ENCODE results near the gene KDELR1. TPM values are rescaled to one million over a fixed set of nuclear protein-coding genes. Genes with fewer than 3 reads are reported as not detected.

KDELR1 gene
- total and polyA plus RNA-seq, 3 donors from 2014 or later, result 149 to 187 (median 155) TPM

DNA sequence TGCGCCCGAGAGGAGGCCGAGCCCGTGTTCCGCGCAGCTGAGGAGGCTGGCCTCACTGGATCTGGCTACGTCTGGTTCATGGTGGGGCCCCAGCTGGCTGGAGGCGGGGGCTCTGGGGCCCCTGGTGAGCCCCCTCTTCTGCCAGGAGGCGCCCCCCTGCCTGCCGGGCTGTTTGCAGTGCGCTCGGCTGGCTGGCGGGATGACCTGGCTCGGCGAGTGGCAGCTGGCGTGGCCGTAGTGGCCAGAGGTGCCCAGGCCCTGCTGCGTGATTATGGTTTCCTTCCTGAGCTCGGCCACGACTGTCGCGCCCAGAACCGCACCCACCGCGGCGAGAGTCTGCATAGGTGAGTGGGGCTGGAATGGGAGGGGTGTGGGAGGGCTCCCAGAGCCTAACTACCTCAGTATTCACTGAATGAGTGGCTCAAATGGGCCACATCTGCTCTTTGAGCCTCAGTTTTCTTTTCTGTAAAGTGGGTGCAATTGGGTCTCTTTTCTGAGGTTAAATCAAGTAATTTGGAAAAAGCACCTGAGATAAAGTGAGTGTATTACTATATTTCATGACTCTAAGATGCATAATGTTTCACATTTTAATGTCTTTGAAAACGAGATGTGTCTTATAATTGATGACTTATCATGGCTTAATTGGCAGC, 13.8 kb upstream of the KDELR1 start:
- DNase-seq, result no peak

DNA sequence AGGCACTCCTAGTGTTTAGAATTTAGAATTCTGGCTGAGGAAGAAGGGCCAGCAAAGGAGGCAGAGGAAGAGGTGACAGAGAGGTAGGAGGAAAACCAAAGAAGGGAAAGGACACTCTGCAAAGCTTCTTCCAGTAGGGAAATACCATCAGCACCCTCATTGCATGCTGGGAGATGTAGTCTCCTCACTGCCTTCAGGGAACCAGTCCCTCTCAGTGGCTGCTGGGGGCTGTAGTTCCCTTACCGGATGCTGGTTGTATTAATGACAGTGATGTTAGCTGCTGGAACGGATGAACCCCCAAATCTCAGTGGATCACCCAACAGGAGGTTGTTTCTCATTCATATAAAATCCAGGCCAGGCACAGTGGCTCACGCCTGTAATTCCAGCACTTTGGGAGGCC, 12.3 kb upstream of the KDELR1 start:
- Histone ChIP-seq H3K36me3 (ENCODE audit: low read depth, missing control alignments) (no peaks in the 10 kb centered on the region), H3K27ac (no peak overlapping the region), H3K4me3 (no peak overlapping the region), H3K9me3 (no peaks in the 10 kb centered on the region), H3K27me3 (no peaks in the 10 kb centered on the region), H3K4me1 (no peaks in the 10 kb centered on the region)
- DNase-seq, result peak; percentile 79
- intact Hi-C loops (cut with DNase I; ENCODE audit: low total_unique reads), result no loop called here
- 51 to 60% methylated on average over 1 to 3 of the region's 3 CpGs for WGBS, 2 donors
- TF ChIP-seq, protein P1, sequence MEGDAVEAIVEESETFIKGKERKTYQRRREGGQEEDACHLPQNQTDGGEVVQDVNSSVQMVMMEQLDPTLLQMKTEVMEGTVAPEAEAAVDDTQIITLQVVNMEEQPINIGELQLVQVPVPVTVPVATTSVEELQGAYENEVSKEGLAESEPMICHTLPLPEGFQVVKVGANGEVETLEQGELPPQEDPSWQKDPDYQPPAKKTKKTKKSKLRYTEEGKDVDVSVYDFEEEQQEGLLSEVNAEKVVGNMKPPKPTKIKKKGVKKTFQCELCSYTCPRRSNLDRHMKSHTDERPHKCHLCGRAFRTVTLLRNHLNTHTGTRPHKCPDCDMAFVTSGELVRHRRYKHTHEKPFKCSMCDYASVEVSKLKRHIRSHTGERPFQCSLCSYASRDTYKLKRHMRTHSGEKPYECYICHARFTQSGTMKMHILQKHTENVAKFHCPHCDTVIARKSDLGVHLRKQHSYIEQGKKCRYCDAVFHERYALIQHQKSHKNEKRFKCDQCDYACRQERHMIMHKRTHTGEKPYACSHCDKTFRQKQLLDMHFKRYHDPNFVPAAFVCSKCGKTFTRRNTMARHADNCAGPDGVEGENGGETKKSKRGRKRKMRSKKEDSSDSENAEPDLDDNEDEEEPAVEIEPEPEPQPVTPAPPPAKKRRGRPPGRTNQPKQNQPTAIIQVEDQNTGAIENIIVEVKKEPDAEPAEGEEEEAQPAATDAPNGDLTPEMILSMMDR (IDR thresholded peaks at IDR 0.05), result no peak
- TF ChIP-seq POLR2A (IDR thresholded peaks at IDR 0.05), result no peak

More for the DNA sequence above, 13.8 kb upstream of the KDELR1 start:
- no peaks in the 10 kb centered on the region for H3K36me3 ChIP-seq (ENCODE audit: low read depth, missing control alignments)
- no peak overlapping the region for H3K4me3 ChIP-seq
- TF ChIP-seq POLR2A (IDR thresholded peaks at IDR 0.05), result no peak
- TF ChIP-seq, protein P1 (IDR thresholded peaks at IDR 0.05), result no peak
- no peaks in the 10 kb centered on the region for H3K9me3 ChIP-seq
- 65 to 74% methylated on average over 1 to 27 of the region's 27 CpGs for WGBS, 2 donors
- intact Hi-C loops (cut with DNase I; ENCODE audit: low total_unique reads), result no loop called here
- no peaks in the 10 kb centered on the region for H3K4me1 ChIP-seq
- no peak overlapping the region for H3K27ac ChIP-seq
- H3K27me3 ChIP-seq, result no peaks in the 10 kb centered on the region

DNA sequence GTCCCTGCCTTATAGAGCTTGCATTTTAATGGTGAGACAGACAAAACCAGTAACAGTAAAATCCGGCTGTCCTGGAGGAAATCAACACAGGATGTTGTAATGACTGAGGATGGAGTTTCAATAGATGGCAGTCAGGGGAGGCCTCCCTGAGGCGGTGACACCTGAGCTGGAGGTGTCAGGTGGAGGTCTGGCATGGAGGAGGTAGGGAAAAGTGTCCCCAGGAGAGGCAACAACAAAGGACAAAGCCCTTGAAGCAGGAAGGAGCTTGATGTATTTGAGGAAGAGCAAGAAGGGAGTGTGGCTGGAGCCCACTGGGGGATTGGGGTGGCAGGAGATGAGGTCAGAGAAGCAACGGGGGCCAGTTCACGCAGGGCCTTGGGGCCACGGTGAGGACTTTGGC, 9.9 kb upstream of the KDELR1 start:
- H3K4me3 ChIP-seq, result no peak overlapping the region
- no peak overlapping the region for H3K27ac ChIP-seq
- intact Hi-C loops (cut with DNase I; ENCODE audit: low total_unique reads), result no loop called here
- DNase-seq, result no peak
- H3K36me3 ChIP-seq (ENCODE audit: low read depth, missing control alignments), result no peaks in the 10 kb centered on the region
- H3K9me3 ChIP-seq, result no peaks in the 10 kb centered on the region
- H3K4me1 ChIP-seq, result no peaks in the 10 kb centered on the region
- no peaks in the 10 kb centered on the region for H3K27me3 ChIP-seq
- 78 to 79% methylated on average over 5 of the region's 5 CpGs for WGBS, 2 donors
- no peak for TF ChIP-seq POLR2A (IDR thresholded peaks at IDR 0.05)
- TF ChIP-seq, protein P1 (IDR thresholded peaks at IDR 0.05), result no peak

DNA sequence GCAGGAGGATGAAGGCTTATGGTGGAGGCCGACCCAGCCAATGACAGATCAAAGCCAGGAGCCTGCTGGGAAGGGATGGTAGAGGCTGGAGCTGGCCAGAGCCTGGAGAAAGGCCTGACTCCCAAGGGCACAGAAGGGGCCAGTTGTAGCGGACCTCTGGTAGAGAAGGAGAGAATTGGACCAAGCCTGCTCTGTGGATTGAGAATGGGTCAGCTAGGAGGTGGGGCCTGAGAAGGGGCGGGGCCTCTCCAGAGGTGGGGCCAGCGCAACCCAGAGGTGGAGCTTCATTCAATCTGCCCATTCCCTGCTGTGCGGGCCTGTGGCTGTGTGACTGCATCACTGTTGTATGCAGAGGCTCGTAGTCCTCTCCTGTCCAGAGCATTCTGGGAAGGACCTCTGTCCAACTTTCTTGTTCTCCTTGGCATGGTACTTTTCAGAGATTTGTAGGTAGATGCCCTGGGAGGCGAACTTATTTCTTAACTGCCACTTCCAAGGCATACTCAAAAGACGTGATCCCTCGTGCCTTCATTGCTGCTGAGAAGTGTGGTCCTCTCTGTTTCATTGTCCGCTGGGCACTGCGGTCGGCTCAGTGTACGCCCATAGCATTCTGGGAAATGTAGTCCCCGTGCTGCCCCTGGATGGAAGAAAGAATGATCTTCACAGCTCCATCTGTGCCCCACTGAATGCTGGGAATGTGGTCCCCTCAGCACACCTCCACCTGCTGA, 8.8 kb upstream of the KDELR1 start:
- H3K27ac ChIP-seq, result no peak overlapping the region
- H3K27me3 ChIP-seq, result no peaks in the 10 kb centered on the region
- no peaks in the 10 kb centered on the region for H3K9me3 ChIP-seq
- 31 to 40% methylated on average over 14 of the region's 14 CpGs for WGBS, 2 donors
- H3K4me3 ChIP-seq, result no peak overlapping the region
- intact Hi-C loops (cut with DNase I; ENCODE audit: low total_unique reads), result no loop called here
- peak; percentile 66 for DNase-seq
- H3K36me3 ChIP-seq (ENCODE audit: low read depth, missing control alignments), result no peaks in the 10 kb centered on the region
- TF ChIP-seq POLR2A (IDR thresholded peaks at IDR 0.05), result no peak
- TF ChIP-seq, protein P1 (IDR thresholded peaks at IDR 0.05), result no peak
- peaks cover 5% of the 10 kb centered on the region for H3K4me1 ChIP-seq
